GM21619 (cell line): ENCODE measurements around the gene ASAP2.

ENCODE experiments used
- ATAC-seq: cut with Tn5 transposase; IDR thresholded peaks from one replicate; pipeline ENCODE4 v1.9.1; 2021; ENCODE audit not compliant: unreplicated experiment

ASAP2 gene

GRCh38 chr2:9271691-9272090 lies 65.1 kb downstream of the ASAP2 start:
- no peak for ATAC-seq

- no peak for ATAC-seq
Observed at GRCh38 chr2:9273486-9274130, 67.0 kb downstream of the ASAP2 start.

GRCh38 chr2:9274701-9275343 lies 68.2 kb downstream of the ASAP2 start:
- no peak for ATAC-seq

- no peak for ATAC-seq
Observed at GRCh38 chr2:9275399-9275798, 68.8 kb downstream of the ASAP2 start.

GRCh38 chr2:9276074-9276473 lies 69.5 kb downstream of the ASAP2 start:
- no peak for ATAC-seq

- no peak for ATAC-seq
Observed at GRCh38 chr2:9276901-9277451, 70.4 kb downstream of the ASAP2 start.

GRCh38 chr2:9278439-9278838 lies 71.8 kb downstream of the ASAP2 start:
- no peak for ATAC-seq

- no peak for ATAC-seq
Observed at GRCh38 chr2:9279426-9279825, 72.8 kb downstream of the ASAP2 start.

DNA sequence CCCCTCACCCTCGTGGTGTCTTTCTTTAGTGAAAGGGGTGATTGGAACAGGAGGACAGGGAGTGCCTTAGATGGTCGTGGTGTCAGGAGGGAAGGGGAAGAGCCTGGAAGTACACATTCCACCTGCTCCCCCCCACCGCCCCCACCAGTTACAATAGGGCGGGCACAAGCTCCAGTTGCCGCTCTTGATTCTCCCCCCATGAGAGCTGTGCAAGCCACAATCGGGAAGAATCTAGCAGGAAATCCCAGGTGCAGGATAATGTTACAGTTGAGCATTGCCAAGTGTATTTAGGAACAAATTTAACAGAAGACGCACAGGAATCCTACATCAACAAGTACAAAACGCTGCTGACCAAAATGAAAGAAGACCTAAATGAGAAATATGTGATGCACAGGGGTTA lies 73.6 kb downstream of the ASAP2 start:
- ATAC-seq, result no peak

GRCh38 chr2:9281145-9281544 lies 74.5 kb downstream of the ASAP2 start:
- no peak for ATAC-seq

DNA sequence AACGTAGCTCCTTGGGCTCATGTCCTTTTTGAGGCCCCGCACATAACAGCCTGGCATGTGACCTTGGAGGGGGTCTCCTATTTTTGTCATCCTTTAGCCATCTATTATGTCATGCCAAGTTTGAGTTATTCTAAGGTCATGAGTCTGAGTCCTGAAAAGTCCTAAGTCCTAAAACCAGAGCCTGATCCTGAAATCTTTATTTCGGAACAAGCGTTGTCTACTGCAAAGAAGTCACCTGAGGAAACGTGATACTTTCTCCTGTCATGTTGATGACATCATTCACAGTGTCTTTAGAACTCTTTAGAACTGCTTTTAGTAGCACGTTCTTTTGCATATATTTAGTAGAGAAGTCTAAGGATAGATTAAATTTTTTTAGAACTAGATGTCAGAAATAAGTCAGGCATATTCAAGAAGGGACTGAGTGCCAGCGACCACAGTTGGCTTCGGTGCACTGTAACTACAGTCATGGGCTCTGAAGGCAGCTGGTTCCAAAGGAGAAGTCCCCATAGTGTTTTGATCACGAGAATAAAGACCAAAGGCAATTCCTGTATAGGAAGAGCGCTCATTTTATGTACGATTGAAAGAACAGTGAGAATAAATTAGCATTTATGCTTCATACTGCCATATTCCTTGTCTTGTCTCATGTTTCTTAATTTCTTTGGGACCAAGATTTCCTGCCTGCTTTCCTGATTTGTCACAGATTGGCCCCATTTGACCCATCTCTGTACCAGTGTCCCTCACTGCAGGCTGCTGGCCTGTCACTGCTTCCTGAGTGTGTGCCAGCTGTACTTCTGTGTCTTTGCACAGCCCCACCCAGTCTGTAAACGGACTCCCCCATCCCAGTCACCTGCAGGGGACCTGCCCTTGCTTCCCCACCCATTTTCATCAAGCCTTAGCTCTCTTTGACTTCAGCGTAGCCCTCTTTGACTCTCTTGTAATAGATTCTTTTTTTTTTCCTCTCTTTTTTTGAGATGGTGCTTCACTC lies 75.8 kb downstream of the ASAP2 start:
- ATAC-seq, result no peak

DNA sequence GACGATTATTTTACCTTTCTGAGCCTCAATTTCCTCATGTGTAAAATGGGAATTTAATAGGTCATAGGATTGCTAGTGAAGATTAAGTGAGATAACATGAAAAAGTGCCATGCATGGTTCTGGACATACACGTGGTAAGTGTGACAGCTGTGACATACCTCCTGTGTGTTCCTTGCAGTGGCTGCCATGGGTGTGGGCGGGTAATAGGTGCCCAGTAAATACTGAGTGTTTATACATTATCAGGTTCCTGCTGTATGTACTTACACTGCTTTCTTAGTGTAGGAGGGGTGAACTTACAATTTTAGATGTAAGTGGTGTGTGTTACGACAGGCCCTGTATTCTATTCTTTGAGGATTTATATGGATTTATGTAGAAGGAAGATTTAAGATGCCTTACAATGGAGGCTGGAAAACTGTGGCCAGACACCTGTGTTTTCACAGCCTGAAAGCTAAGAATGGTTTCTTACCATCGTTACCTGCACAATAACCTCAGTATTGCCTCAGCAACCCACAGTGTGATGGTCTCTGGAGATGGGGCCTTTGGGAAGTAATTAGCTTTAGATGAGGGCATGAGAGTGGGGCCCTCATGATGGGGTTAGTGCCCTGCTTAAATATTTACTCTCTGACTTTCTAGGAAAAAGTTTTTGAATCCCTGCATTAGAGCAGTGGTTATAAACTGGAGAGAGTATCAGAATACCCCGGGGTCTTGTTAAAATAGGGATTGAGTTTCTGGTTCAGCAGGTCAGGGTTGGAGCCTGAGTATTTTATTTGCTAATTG lies 78.1 kb downstream of the ASAP2 start:
- ATAC-seq, result no peak

GRCh38 chr2:9285385-9285920 lies 78.8 kb downstream of the ASAP2 start:
- no peak for ATAC-seq

DNA sequence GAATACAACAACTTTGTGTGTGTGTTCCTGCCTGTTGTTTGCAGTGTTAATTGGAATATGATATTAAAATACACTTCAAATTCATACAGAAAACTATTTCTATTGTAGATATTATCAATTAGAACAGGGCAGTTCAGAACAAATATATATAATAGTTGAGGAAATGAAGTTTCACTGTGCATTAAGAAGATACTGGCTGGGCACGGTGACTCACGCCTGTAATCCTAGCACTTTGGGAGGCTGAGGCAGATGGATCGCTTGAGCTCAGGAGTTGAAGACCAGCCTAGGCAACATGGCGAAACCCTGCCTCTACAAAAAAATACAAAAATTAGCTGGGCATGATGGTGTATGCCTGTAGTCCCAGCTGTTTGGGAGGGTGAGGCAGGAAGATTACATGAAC lies 79.3 kb downstream of the ASAP2 start:
- no peak for ATAC-seq

DNA sequence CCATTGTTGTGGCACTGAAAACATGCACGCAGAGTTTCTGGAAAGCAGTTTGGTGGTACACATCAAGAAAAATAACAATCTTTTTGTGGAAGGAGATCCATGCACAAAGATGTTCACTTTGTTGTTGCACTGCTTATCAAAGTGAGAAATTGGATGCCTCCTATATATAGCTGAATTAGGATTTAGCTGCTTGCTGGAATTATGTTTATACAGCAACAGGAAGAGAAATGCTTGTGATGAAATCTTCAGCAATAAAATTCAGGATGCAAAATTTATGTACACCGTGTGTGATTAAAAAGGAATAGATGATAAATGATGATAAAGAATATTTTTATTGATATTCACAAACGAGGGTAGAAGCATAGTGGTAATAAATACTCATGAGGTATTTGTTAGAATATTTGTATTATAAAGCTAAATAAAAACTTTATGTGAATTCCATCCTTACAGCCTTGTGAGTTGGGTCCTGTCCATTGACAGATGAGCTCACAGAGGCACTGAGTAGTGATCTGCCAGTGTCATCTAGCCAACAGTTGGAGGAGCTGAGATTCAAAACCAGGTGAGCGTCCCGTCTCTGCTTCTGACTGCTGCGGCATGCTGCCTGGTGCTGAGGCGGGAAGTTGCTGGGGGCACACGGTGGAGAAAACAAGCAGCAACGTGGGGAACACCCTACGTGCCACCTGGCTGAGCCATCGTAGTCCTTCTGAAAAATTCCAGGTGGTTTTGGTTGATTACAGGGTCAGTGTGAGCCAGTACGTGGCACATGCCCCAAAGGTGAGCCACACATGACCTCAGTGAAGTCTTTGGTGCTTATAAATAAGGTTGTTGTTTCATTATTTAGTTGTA lies 80.2 kb downstream of the ASAP2 start:
- ATAC-seq, result no peak

DNA sequence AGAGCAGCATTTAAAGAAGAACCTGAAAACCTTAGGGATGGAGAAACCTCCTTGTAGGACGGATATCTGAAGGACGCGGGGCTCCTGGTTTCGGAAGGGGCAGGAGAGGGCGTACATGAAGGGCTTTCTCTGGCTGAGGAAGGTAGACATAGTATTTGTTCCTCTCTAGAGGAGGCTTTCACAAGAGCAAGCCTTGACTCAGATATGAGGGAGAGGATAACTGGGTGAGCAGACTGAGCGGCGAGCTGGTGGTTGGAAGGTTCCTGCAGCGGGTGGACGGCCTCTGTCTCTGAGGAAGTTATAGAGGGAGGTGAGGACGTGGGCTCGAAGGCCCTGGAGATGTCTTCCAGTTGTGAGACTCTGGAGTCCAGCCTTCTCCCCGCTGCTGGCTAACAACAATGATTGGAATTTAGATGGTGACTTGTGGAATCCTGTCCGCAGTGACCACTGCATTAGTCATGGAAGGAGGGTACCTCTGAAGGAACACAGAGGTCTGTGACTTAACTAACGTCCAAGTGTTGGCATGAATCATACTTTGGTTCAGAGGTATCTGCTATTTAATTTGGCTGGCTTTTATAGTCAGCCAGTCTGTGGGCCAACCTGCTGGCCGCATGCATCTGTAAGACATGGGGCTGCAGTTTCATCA lies 80.9 kb downstream of the ASAP2 start:
- ATAC-seq, result no peak

- ATAC-seq, result no peak
Observed at GRCh38 chr2:9288233-9288632, 81.6 kb downstream of the ASAP2 start.

DNA sequence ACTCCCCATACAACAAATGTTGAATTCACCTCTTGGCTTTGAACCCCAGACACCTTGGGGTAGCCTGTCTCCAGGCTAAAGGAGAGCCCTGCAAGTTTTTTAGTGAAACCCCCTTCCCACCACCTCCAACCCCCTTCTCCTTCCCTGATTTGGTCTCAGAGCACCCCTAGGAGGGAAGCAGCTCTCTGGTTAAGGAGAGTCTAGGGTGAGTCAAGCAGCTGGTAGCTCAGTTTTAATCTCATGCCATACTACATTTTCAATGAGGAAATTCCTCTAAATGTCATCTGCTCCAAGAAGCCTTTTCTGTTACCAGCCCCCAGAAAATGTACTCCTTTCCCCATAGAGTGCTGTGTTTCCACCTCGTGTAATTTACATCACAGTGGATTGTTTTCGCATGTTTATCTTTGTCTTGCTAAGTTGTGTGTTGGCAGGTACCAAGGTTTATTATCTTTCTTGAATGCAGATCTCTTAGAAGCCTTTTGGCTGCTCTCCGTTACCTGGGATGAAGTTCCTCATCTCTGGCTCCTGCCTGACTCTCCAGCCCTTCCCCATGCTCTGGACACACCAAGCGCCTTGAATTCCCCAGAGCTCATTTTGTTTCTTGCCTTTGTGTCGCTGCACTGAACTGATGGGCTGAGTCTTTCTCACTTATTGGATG lies 82.2 kb downstream of the ASAP2 start:
- ATAC-seq, result no peak

GRCh38 chr2:9291331-9291730 lies 84.7 kb downstream of the ASAP2 start:
- no peak for ATAC-seq
